ENCODE measurements around the gene MFAP3.
"Not testable (repeated sequence)": the region's sequence is repeated elsewhere in the genome, so short reads cannot be mapped to it uniquely, and the experiment has no call there.

The MFAP3 gene

GRCh38 chr5:154038707-154039457 lies at the start of gene MFAP3, which contains the start of gene FAM114A2:
Gene MFAP3, plus strand, starts transcription at chr5:154038967. Its CDS starts 10,756 bp downstream, at chr5:154049723.
Gene FAM114A2, minus strand, starts transcription at chr5:154038910. Its CDS starts 3,957 bp downstream, at chr5:154034953.
- peak; percentile 69 for DNase-seq

- no peak for DNase-seq
Measured at GRCh38 chr5:153991168-153991567, 47.6 kb upstream of the MFAP3 start.

- DNase-seq, result no peak
Measured at GRCh38 chr5:153998010-153998409, 40.8 kb upstream of the MFAP3 start.

- no peak for DNase-seq
Measured at GRCh38 chr5:153998768-153999167, 40.0 kb upstream of the MFAP3 start.

GRCh38 chr5:153999995-154000394 lies 38.8 kb upstream of the MFAP3 start:
- DNase-seq, result no peak

- DNase-seq, result no peak
Measured at GRCh38 chr5:154000703-154001102, 38.1 kb upstream of the MFAP3 start.

GRCh38 chr5:154002093-154002492 lies 36.7 kb upstream of the MFAP3 start:
- DNase-seq, result no peak

GRCh38 chr5:154002511-154003020 lies 36.2 kb upstream of the MFAP3 start:
- no peak for DNase-seq

GRCh38 chr5:154005648-154006047 lies 33.1 kb upstream of the MFAP3 start:
- DNase-seq, result no peak

GRCh38 chr5:154010660-154011059 lies 28.1 kb upstream of the MFAP3 start:
- no peak for DNase-seq

- no peak for DNase-seq
Measured at GRCh38 chr5:154015071-154015693, 23.6 kb upstream of the MFAP3 start.

- not testable (repeated sequence) for DNase-seq
Measured at GRCh38 chr5:154018919-154019318, 19.8 kb upstream of the MFAP3 start.

GRCh38 chr5:154025951-154026350 lies 12.8 kb upstream of the MFAP3 start:
- DNase-seq, result no peak

GRCh38 chr5:154031937-154032489 lies 6.8 kb upstream of the MFAP3 start:
- no peak for DNase-seq

- no peak for DNase-seq
Measured at GRCh38 chr5:154034944-154035343, 3.8 kb upstream of the MFAP3 start.

- peak; percentile 27 for DNase-seq
Measured at GRCh38 chr5:154038261-154038706, 483 bp upstream of the MFAP3 start.

- no peak for DNase-seq
Measured at GRCh38 chr5:154039458-154039829, 677 bp downstream of the MFAP3 start.

GRCh38 chr5:154042766-154043165 lies 4.0 kb downstream of the MFAP3 start:
- DNase-seq, result no peak

GRCh38 chr5:154044099-154044498 lies 5.3 kb downstream of the MFAP3 start:
- no peak for DNase-seq

GRCh38 chr5:154044581-154044980 lies 5.8 kb downstream of the MFAP3 start:
- DNase-seq, result no peak

GRCh38 chr5:154046486-154046885 lies 7.7 kb downstream of the MFAP3 start:
- DNase-seq, result no peak

- no peak for DNase-seq
Measured at GRCh38 chr5:154047324-154047723, 8.6 kb downstream of the MFAP3 start.

GRCh38 chr5:154049636-154050035 lies 10.9 kb downstream of the MFAP3 start:
- no peak for DNase-seq

- no peak for DNase-seq
Measured at GRCh38 chr5:154053468-154053867, 14.7 kb downstream of the MFAP3 start.

All from NCI-H510A treated with DMSO at 0.1 percent for 48 hours (cell line).